H1 (cell line): ENCODE results near the gene SLIT3. TPM values are rescaled to one million over a fixed set of nuclear protein-coding genes. Genes with fewer than 3 reads are reported as not detected.

Experiments used
- CTCF ChIA-PET: fragments of 300-600 bp; sonication (Branson Sonifier 250); formaldehyde crosslinking; loops from one replicate; lab custom pipeline; 2021; ENCODE audit not compliant: partially characterized antibody; lab: Charles Lee
- POLR2A ChIA-PET: fragments of 300-600 bp; sonication (Branson Sonifier 250); formaldehyde crosslinking; loops from one replicate; lab custom pipeline; 2021; ENCODE audit warnings: inconsistent platforms; ENCODE audit not compliant: partially characterized antibody; lab: Charles Lee
- DNase-seq, 2 experiments: peaks; one replicate each; pipeline versions ENCODE4 v3.0.0 to v3.0.0-alpha.2; 2010 to 2022; ENCODE audit warnings: low spot score in 2 of 2, low read depth in 1 of 2, mixed read lengths in 1 of 2
- FAIRE-seq: peaks from 2 replicates; lab custom pipeline; 2011; peaks lifted over from hg19 to GRCh38; lab: Jason Lieb, UNC
- H2AFZ ChIP-seq: 2 replicates; pipeline ENCODE4 v1.8.1; 2012; ENCODE audit warnings: low read length, inconsistent platforms
- H2AK5ac ChIP-seq: 2 replicates; pipeline ENCODE4 v1.6.1; 2013; ENCODE audit warnings: low read depth, low read length
- H2BK120ac ChIP-seq: replicated peaks from 2 replicates; pipeline ENCODE3; 2013; ENCODE audit warnings: low read depth, low read length, inconsistent platforms
- H2BK12ac ChIP-seq: 2 replicates; pipeline ENCODE4 v1.6.1; 2013; ENCODE audit warnings: low read depth, low read length
- H2BK15ac ChIP-seq: 2 replicates; pipeline ENCODE4 v1.6.1; 2013; ENCODE audit warnings: low read length
- H2BK20ac ChIP-seq: 2 replicates; pipeline ENCODE4 v1.6.1; 2013; ENCODE audit warnings: low read length
- H2BK5ac ChIP-seq: 2 replicates; pipeline ENCODE4 v1.6.1; 2013; ENCODE audit warnings: low read depth, low read length
- H3K14ac ChIP-seq: 2 replicates; pipeline ENCODE4 v1.6.1; 2013; ENCODE audit warnings: inconsistent platforms; ENCODE audit not compliant: insufficient read length
- H3K18ac ChIP-seq: 2 replicates; pipeline ENCODE4 v1.6.1; 2013; ENCODE audit warnings: low read length; ENCODE audit errors: extremely low read depth
- H3K23ac ChIP-seq: 2 replicates; pipeline ENCODE4 v1.6.1; 2013; ENCODE audit warnings: inconsistent platforms; ENCODE audit not compliant: insufficient read length
- H3K23me2 ChIP-seq: 2 replicates; pipeline ENCODE4 v1.6.1; 2013; ENCODE audit warnings: low read depth, low read length
- H3K27ac ChIP-seq: 2 replicates; pipeline ENCODE4 v1.6.1; 2011; ENCODE audit warnings: low read depth, low read length, inconsistent platforms
- H3K27me3 ChIP-seq, 4 experiments: replicated peaks in 1 of 4; 1 replicate in 1 of 4; 2 replicates in 3 of 4; pipeline versions ENCODE4 v1.6.1 to v1.8.1; 2011 to 2013; ENCODE audit warnings: low read length in 3 of 4, mild to moderate bottlenecking in 3 of 4, inconsistent platforms in 2 of 4, mixed read lengths in 2 of 4, moderate library complexity in 1 of 4; ENCODE audit not compliant: control insufficient read depth in 3 of 4, insufficient read depth in 3 of 4; ENCODE audit errors: extremely low read depth in 1 of 4
- H3K36me3 ChIP-seq, 4 experiments: 2 replicates each; pipeline versions ENCODE4 v1.6.1 to v1.8.1; 2011 to 2013; ENCODE audit warnings: mild to moderate bottlenecking in 4 of 4, low read length in 3 of 4, moderate library complexity in 2 of 4, control low read depth in 1 of 4, inconsistent platforms in 1 of 4; ENCODE audit not compliant: insufficient read depth in 4 of 4, control insufficient read depth in 2 of 4
- H3K4ac ChIP-seq: replicated peaks from 2 replicates; pipeline ENCODE3; 2013; ENCODE audit warnings: low read length, low read depth, mixed read lengths, inconsistent platforms; ENCODE audit not compliant: insufficient read length
- H3K4me1 ChIP-seq, 4 experiments: replicated peaks in 1 of 4; 1 replicate in 1 of 4; 2 replicates in 3 of 4; pipeline versions ENCODE4 v1.6.1 to v1.8.1; 2011 to 2013; ENCODE audit warnings: low read length in 3 of 4, inconsistent platforms in 2 of 4, mixed read lengths in 1 of 4; ENCODE audit not compliant: insufficient read depth in 4 of 4, control insufficient read depth in 3 of 4
- H3K4me2 ChIP-seq, 2 experiments: 2 replicates each; pipeline versions ENCODE4 v1.6.1 to v1.8.1; 2011 to 2013; ENCODE audit warnings: low read depth in 2 of 2, low read length in 2 of 2, control low read depth in 1 of 2, inconsistent platforms in 1 of 2, mild to moderate bottlenecking in 1 of 2; ENCODE audit not compliant: insufficient read depth in 1 of 2
- H3K4me3 ChIP-seq, 4 experiments: fragments of 200-600, 300-600 bp in 1 of 4; sonication (generic), shearing (Covaris generic), sonication (Bioruptor Twin) in 1 of 4; 2 replicates each; pipeline versions ENCODE4 v1.5.1 to v1.8.1; 2011 to 2016; ENCODE audit warnings: low read length in 4 of 4, low read depth in 3 of 4, control low read depth in 2 of 4, inconsistent platforms in 2 of 4, mild to moderate bottlenecking in 2 of 4, mixed read lengths in 1 of 4, moderate library complexity in 1 of 4; ENCODE audit not compliant: insufficient read depth in 2 of 4; ENCODE audit errors: extremely low read depth in 1 of 4
- H3K56ac ChIP-seq: replicated peaks from 2 replicates; pipeline ENCODE3; 2013; ENCODE audit warnings: low read depth, mild to moderate bottlenecking, mixed read lengths, low read length, inconsistent platforms; ENCODE audit not compliant: insufficient read length
- H3K79me1 ChIP-seq: 2 replicates; pipeline ENCODE4 v1.6.1; 2013; ENCODE audit warnings: low read depth, low read length, control low read depth
- H3K79me2 ChIP-seq, 2 experiments: 2 replicates each; pipeline versions ENCODE4 v1.6.1 to v1.8.1; 2012 to 2013; ENCODE audit warnings: low read length in 2 of 2, mild to moderate bottlenecking in 2 of 2, inconsistent platforms in 1 of 2; ENCODE audit not compliant: insufficient read depth in 2 of 2, control insufficient read depth in 1 of 2
- H3K9ac ChIP-seq, 4 experiments: replicated peaks in 1 of 4; 1 replicate in 1 of 4; 2 replicates in 3 of 4; pipeline versions ENCODE4 v1.6.1 to v1.8.1; 2011 to 2013; ENCODE audit warnings: low read depth in 3 of 4, low read length in 3 of 4, control low read depth in 2 of 4, mild to moderate bottlenecking in 2 of 4, moderate library complexity in 2 of 4, inconsistent platforms in 1 of 4; ENCODE audit errors: extremely low read depth in 1 of 4
- H3K9me3 ChIP-seq, 2 experiments: 2 replicates each; pipeline versions ENCODE4 v1.6.1 to v1.8.1; 2012 to 2013; ENCODE audit warnings: mild to moderate bottlenecking in 2 of 2, moderate library complexity in 2 of 2, control low read depth in 1 of 2, inconsistent platforms in 1 of 2, low read depth in 1 of 2, low read length in 1 of 2, mixed read lengths in 1 of 2; ENCODE audit not compliant: insufficient read depth in 2 of 2
- H4K20me1 ChIP-seq, 2 experiments: replicated peaks in 1 of 2; 2 replicates each; pipeline versions ENCODE3 to v1.8.1; 2011 to 2013; ENCODE audit warnings: inconsistent platforms in 2 of 2, low read length in 2 of 2, mild to moderate bottlenecking in 1 of 2; ENCODE audit not compliant: insufficient read depth in 2 of 2, control insufficient read depth in 1 of 2
- H4K5ac ChIP-seq: 2 replicates; pipeline ENCODE4 v1.6.1; 2013; ENCODE audit warnings: low read length, low read depth, mixed read lengths, inconsistent platforms; ENCODE audit not compliant: insufficient read length
- H4K8ac ChIP-seq: 2 replicates; pipeline ENCODE4 v1.8.0; 2013; ENCODE audit warnings: mild to moderate bottlenecking, moderate library complexity, low read length, inconsistent platforms; ENCODE audit not compliant: insufficient read depth; ENCODE audit errors: extremely low read depth
- H4K91ac ChIP-seq: replicated peaks from 2 replicates; pipeline ENCODE3; 2013; ENCODE audit warnings: low read length, mixed read lengths, inconsistent platforms; ENCODE audit not compliant: insufficient read length
- ATF2 ChIP-seq: IDR thresholded peaks from 2 replicates; pipeline ENCODE4 v1.6.1; 2012; ENCODE audit warnings: low read length, inconsistent platforms
- E2F6 ChIP-seq: IDR thresholded peaks from 2 replicates; pipeline ENCODE4 v1.6.1; 2012; ENCODE audit warnings: inconsistent platforms
- GABPA ChIP-seq: IDR thresholded peaks from 2 replicates; pipeline ENCODE4 v1.6.1; 2011; ENCODE audit warnings: mild to moderate bottlenecking, low read length, moderate library complexity, borderline replicate concordance; ENCODE audit not compliant: insufficient read depth
- NANOG ChIP-seq: IDR thresholded peaks from 2 replicates; pipeline ENCODE4 v1.6.1; 2011; ENCODE audit warnings: low read length, low read depth, mild to moderate bottlenecking, inconsistent platforms; ENCODE audit not compliant: insufficient read depth, poor library complexity, severe bottlenecking
- SIN3A ChIP-seq, 2 experiments: IDR thresholded peaks in 1 of 2; conservative IDR thresholded peaks in 1 of 2; 2 replicates each; pipeline ENCODE4 v1.6.1; 2011 to 2012; ENCODE audit warnings: low read length in 2 of 2, improper control_type of control experiment in 1 of 2, low read depth in 1 of 2, mild to moderate bottlenecking in 1 of 2
- WGBS, 2 experiments: shearing (Covaris generic) in 1 of 2; methylation state at CpG; one replicate each; pipeline versions ENCODE4 v1.1.6 to v1.1.7; 2013 to 2015; ENCODE audit warnings: low lambda C conversion rate in 2 of 2, mixed read lengths in 2 of 2, inconsistent platforms in 1 of 2, low coverage in 1 of 2, missing lambda C conversion rate in 1 of 2; ENCODE audit not compliant: insufficient replicate concordance in 2 of 2, insufficient coverage in 1 of 2, insufficient read length in 1 of 2; ENCODE audit errors: extremely low coverage in 1 of 2, missing lambda C conversion rate in 1 of 2; 5-methylcytosine and 5-hydroxymethylcytosine counted together
- polyA plus RNA-seq, 7 experiments: library from polyadenylated mRNA; depleted of rRNA in 3 of 7; stranded (reverse) in 5 of 7; unstranded in 2 of 7; fragments of >200 nt in 5 of 7; fragments of 200-250 nt in 2 of 7; gene quantifications; 1 replicate in 5 of 7; 2 replicates in 1 of 7; 4 replicates in 1 of 7; pipeline versions ENCODE4 v1.2.1 to v1.2.3, GENCODE V29; 2011 to 2013; ENCODE audit warnings: missing spikeins in 2 of 7, mixed read lengths in 2 of 7
- total RNA-seq: library from RNA; stranded (reverse); fragmentation: NEBNext Ultra II Directional; extraction: Animal tissue kit (Norgen Biotek cat#: 25700); gene quantifications from 2 replicates; pipeline ENCODE4 v1.2.1, GENCODE V29; 2021

Gene SLIT3
- total and polyA plus RNA-seq, 2 of the 8 experiments (the other 6 are each of a cell fraction or from before 2014, with no cell fraction given), result 1.1 to 1.2 TPM

GRCh38 chr5:169022718-169023117, 278.2 kb downstream of the SLIT3 start:
- no peak for TF ChIP-seq GABPA
- no peak for TF ChIP-seq E2F6
- TF ChIP-seq SIN3A (conservative IDR thresholded peaks at IDR 0.05 in 1 of 2, IDR thresholded peaks at IDR 0.05 in 1 of 2; ENCODE audit: low read depth in 1 of 2, low read length in 2 of 2), result no peak
- TF ChIP-seq NANOG, result no peak
- TF ChIP-seq ATF2, result no peak
- Histone ChIP-seq H3K18ac (no peak overlapping the region), H3K23ac (no peak overlapping the region), H4K8ac (no peak overlapping the region), H4K5ac (no peak overlapping the region), H3K4ac (no peak overlapping the region), H2BK5ac (no peak overlapping the region), H3K4me2 (no peak overlapping the region), H3K36me3 (no peaks in the 10 kb centered on the region), H3K27ac (no peak overlapping the region), H2BK120ac (no peak overlapping the region), H3K9ac (no peak overlapping the region), H3K27me3 (no peaks in the 10 kb centered on the region; a peak in 1 of 7 replicates), H2BK15ac (no peak overlapping the region), H3K9me3 (no peaks in the 10 kb centered on the region; a peak in 1 of 4 replicates), H3K4me3 (no peak overlapping the region), H2BK12ac (no peak overlapping the region), H4K91ac (no peak overlapping the region), H2AK5ac (no peak overlapping the region), H3K56ac (no peak overlapping the region), H2BK20ac (no peak overlapping the region), H3K79me2 (no peaks in the 10 kb centered on the region), H2AFZ (no peak overlapping the region), H4K20me1 (no peaks in the 10 kb centered on the region), H3K23me2 (no peaks in the 10 kb centered on the region), H3K79me1 (no peaks in the 10 kb centered on the region), H3K4me1 (no peaks in the 10 kb centered on the region), H3K14ac (no peak overlapping the region)
- DNase-seq, result no peak
- 84% methylated on average over 4 of the region's 4 CpGs; no CpG with 5 or more reads in 1 of the 2 experiments for WGBS, 2 experiments
- FAIRE-seq, result no peak
- ChIA-PET POLR2A (interaction anchor here (0.6 to 1.5 kb wide), 2 partner anchors 9 to 14 kb away, joined by 3 to 4 read pairs; no protein-coding TSS in a partner anchor), CTCF (interaction anchor here (0.7 to 2.6 kb wide), 8 partner anchors 9 to 309 kb away, joined by 3 to 11 read pairs (median 3); no protein-coding TSS in a partner anchor)
